ENCODE results near the gene BTBD9.

The BTBD9 gene

DNA sequence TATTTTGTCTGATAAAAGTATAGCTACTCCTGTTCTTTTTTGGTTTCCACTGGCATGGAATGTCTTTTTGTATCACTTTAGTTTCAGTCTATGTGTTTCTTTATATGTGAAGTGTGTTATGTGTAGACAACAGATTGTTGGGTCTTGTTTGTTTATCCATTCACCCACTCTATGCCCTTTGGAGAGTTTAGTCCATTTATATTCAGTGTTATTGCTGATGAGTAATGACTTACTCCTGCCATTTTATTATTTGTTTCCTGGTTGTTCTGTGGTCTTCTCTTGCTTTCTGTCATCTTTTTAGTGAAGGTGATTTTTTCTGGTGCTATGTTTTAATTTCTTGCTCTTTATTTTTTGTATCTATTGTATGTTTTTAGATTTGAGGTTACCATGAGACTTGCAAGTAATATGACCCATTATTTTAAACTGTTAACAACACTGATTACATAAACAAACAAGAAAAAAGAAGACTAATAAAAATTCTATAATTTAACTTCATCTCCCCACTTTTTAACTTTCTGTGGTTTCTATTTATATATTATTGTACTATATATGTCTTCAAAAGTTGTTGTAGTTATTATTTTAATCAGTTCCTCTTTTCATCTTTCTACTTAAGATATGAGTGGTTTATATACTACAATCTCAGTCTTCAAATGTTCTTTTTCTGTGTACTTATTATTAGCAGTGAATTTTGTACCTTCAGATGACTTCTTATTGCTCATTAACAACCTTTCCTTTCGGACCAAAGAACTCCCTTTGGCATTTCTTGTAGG is 323.4 kb downstream of the BTBD9 start:
- H3K4me1 Mint-ChIP-seq (ENCODE audit: low read depth in 2 of 2), result peaks cover 0 to 7% of the 10 kb centered on the region in 2 donors
- no peak overlapping the region for H3K27ac Mint-ChIP-seq
- ATAC-seq (replicated peaks) (no peak), DNase-seq (no peak)
- H3K9me3 Mint-ChIP-seq, result no peaks in the 10 kb centered on the region
- peaks cover 7% of the 10 kb centered on the region for H3K36me3 Mint-ChIP-seq (ENCODE audit: insufficient read depth)
- no peak overlapping the region for H3K4me3 Mint-ChIP-seq
- H3K27me3 Mint-ChIP-seq, result no peaks in the 10 kb centered on the region

DNA sequence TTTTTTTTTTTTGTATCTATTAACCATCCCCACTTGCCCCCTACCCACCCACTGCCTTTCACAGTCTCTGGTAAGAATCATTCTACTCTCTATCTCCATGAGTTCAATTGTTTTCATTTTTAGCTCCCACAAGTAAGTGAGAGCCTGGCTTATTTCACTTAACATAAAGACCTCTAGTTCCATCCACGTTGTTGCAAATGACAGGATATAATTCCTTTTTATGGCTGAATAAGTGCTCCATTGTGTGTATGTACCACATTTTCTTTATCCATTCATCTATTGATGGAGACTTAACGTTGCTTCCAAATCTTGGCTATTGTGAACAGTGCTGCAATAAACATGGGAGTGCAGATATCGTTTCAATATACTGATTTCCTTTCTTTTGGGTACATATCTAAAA is 328.5 kb downstream of the BTBD9 start:
- no peak for ATAC-seq (replicated peaks)
- DNase-seq, result no peak
- H3K36me3 Mint-ChIP-seq (ENCODE audit: insufficient read depth), result peaks cover 4% of the 10 kb centered on the region
- H3K27me3 Mint-ChIP-seq, result no peaks in the 10 kb centered on the region
- H3K27ac Mint-ChIP-seq, result no peak overlapping the region
- H3K4me3 Mint-ChIP-seq, result no peak overlapping the region
- H3K9me3 Mint-ChIP-seq, result no peaks in the 10 kb centered on the region
- peaks cover 0 to 24% of the 10 kb centered on the region in 2 donors for H3K4me1 Mint-ChIP-seq (ENCODE audit: low read depth in 2 of 2)

DNA sequence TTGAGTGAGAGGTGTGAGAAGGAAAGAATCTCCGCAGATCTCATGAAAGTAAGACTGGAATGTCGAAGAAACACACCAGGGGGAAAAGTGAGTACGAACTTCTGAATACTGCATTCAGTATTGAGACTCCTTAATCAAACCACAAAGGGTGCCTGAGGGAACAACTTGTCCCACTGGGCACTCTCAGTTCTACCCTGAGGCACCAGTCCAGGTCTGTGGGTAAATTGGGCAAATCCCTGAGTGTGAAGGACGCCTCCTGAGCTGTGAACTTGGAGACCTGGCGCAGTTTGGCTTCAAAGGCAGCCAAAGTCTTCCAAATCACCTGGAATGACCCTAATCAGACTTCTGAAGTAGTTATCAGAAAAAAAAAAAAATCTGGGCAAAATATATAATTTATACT is 329.7 kb downstream of the BTBD9 start:
- H3K4me3 Mint-ChIP-seq, result no peak overlapping the region
- H3K36me3 Mint-ChIP-seq (ENCODE audit: insufficient read depth), result peaks cover 4% of the 10 kb centered on the region
- no peak for DNase-seq
- H3K27ac Mint-ChIP-seq, result no peak overlapping the region
- no peaks in the 10 kb centered on the region for H3K27me3 Mint-ChIP-seq
- no peaks in the 10 kb centered on the region for H3K9me3 Mint-ChIP-seq
- H3K4me1 Mint-ChIP-seq (ENCODE audit: low read depth in 2 of 2), result peaks cover 0 to 26% of the 10 kb centered on the region in 2 donors
- no peak for ATAC-seq (replicated peaks)

DNA sequence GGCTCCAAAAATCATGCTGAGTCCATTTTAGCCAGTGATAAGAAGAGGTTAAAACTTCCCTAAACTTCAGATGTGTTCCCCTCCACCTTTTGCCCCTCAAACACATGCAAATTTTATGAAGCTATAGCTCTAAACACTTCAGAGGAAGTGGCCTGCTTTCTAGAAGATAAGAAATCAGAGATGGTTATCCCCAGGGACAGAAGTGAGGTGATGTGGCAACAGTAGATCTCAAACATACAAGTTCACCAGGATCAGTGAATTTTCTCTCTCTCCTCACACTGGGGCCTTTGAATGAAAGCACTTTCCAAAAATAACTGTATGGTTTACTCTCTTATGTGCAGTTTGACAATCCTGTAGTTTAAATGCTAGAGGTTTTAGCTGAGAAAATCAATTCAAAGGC is 332.0 kb downstream of the BTBD9 start:
- DNase-seq, result no peak
- no peak for ATAC-seq (replicated peaks)
- H3K9me3 Mint-ChIP-seq, result no peaks in the 10 kb centered on the region

DNA sequence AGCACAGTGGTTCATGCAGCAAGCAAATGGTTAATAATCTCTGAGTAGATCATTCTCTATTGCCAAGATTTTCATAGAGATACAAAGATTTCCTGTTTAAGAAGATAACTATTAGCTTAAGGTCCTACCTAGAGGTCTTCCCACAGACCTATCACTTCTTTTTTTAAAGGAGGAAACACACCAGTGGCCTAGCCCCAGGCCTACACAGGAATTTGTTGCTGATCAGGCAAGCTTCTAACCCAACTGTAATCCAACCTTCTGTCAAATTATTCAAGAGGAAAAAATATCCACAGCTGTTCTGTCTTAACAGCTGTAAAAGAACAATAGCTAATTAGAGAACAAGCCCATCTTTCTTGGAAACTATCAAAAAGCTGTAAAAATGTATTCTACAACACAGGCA is 332.8 kb downstream of the BTBD9 start:
- peaks cover 0 to 26% of the 10 kb centered on the region in 2 donors for H3K4me1 Mint-ChIP-seq (ENCODE audit: low read depth in 2 of 2)
- peak overlapping the region in 1 of 2 donors; percentile 4 for H3K27ac Mint-ChIP-seq
- H3K9me3 Mint-ChIP-seq, result peaks cover 0 to 6% of the 10 kb centered on the region in 2 donors
- no peaks in the 10 kb centered on the region for H3K27me3 Mint-ChIP-seq
- H3K36me3 Mint-ChIP-seq (ENCODE audit: insufficient read depth), result peaks cover 4% of the 10 kb centered on the region
- DNase-seq (no peak), ATAC-seq (replicated peaks) (no peak)
- H3K4me3 Mint-ChIP-seq, result no peak overlapping the region

More for the DNA sequence above, 332.0 kb downstream of the BTBD9 start:
- Mint-ChIP-seq H3K27ac (peak overlapping the region in 1 of 2 donors; percentile 4), H3K4me1 (ENCODE audit: low read depth in 2 of 2) (peaks cover 0 to 26% of the 10 kb centered on the region in 2 donors), H3K27me3 (no peaks in the 10 kb centered on the region), H3K4me3 (no peak overlapping the region), H3K36me3 (ENCODE audit: insufficient read depth) (peaks cover 4% of the 10 kb centered on the region)

DNA sequence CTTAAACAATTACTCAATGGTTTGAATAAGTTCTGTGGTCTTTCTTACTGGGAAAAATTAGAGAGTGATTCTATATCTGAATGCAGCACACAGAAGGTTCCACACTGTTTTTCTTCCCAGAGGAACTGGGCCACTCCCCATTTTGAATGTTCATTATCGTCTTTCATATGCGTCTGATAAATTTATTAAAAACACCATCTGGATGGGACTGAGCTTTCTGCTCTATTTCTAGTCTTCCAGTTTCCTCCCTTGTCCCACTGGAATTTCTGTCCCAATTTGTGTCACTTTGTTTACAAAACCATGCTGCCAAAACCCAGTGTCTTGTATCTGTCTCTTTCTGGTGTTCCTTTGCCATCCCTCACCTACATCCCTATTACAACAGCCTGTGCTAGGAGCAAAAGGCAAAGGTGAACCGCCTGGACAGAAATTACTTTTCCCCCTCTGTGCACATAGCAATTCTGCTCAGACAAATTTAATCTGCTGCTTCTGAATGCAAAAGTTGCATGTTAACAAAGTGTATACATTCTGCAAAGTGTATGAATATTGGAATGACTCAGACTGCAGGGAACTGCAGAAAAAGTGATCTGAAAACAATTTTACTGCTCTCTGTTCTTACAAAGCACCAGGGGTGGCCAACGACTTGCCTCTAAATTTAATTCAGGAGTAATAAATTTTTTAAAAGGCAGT is 333.6 kb downstream of the BTBD9 start:
- no peak for DNase-seq
- Mint-ChIP-seq H3K4me1 (ENCODE audit: low read depth in 2 of 2) (peaks cover 0 to 26% of the 10 kb centered on the region in 2 donors), H3K27ac (no peak overlapping the region), H3K27me3 (no peaks in the 10 kb centered on the region), H3K9me3 (peaks cover 0 to 10% of the 10 kb centered on the region in 2 donors), H3K36me3 (ENCODE audit: insufficient read depth) (no peaks in the 10 kb centered on the region), H3K4me3 (no peak overlapping the region)
- ATAC-seq (replicated peaks), result no peak

DNA sequence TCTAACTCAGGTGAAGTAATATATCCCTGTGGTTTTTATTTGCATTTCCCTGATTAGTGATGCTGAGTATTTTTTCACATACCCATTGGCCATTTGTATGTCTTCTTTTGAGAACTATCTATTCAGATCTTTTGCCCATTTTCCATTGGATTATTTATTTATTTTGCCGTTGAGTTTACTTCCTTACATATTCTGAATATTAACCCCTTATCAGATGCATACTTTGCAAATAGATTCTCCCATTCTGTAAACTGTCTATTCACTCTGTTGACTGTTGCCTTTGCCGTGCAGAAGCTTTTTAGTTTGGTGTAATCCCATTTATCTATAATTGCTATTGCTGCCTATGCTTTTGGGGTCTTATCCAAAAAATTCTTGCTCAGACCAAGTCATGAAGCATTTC is 336.9 kb downstream of the BTBD9 start:
- no peak for ATAC-seq (replicated peaks)
- H3K4me1 Mint-ChIP-seq (ENCODE audit: low read depth in 2 of 2), result peaks cover 0 to 17% of the 10 kb centered on the region in 2 donors

DNA sequence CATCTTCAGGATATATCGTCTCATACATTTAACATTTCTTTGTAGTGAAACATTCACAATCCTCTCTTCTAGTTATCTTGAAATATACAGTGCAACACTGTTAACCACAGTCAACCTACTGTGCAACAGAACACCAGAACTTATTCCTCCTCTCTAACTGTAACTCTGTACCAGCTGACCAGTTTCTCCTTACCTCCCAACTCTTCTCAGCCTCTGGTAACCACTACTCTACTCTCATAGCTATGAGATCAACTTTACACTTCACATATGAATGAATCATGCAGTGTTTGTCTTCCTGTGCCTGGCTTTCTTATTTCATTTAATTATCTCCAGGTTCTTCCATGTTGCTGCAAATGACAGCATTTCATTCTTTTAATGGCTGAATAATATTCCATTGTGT is 337.6 kb downstream of the BTBD9 start:
- peaks cover 0 to 10% of the 10 kb centered on the region in 2 donors for H3K4me1 Mint-ChIP-seq (ENCODE audit: low read depth in 2 of 2)
- H3K27me3 Mint-ChIP-seq, result no peaks in the 10 kb centered on the region
- DNase-seq (no peak), ATAC-seq (replicated peaks) (no peak)
- no peaks in the 10 kb centered on the region for H3K36me3 Mint-ChIP-seq (ENCODE audit: insufficient read depth)
- no peak overlapping the region for H3K4me3 Mint-ChIP-seq
- no peak overlapping the region for H3K27ac Mint-ChIP-seq
- peaks cover 2 to 10% of the 10 kb centered on the region in 2 donors for H3K9me3 Mint-ChIP-seq

More for the DNA sequence above, 336.9 kb downstream of the BTBD9 start:
- no peak overlapping the region for H3K27ac Mint-ChIP-seq
- H3K4me3 Mint-ChIP-seq, result no peak overlapping the region
- peaks cover 2 to 10% of the 10 kb centered on the region in 2 donors for H3K9me3 Mint-ChIP-seq
- DNase-seq, result no peak
- H3K36me3 Mint-ChIP-seq (ENCODE audit: insufficient read depth), result no peaks in the 10 kb centered on the region
- H3K27me3 Mint-ChIP-seq, result no peaks in the 10 kb centered on the region

DNA sequence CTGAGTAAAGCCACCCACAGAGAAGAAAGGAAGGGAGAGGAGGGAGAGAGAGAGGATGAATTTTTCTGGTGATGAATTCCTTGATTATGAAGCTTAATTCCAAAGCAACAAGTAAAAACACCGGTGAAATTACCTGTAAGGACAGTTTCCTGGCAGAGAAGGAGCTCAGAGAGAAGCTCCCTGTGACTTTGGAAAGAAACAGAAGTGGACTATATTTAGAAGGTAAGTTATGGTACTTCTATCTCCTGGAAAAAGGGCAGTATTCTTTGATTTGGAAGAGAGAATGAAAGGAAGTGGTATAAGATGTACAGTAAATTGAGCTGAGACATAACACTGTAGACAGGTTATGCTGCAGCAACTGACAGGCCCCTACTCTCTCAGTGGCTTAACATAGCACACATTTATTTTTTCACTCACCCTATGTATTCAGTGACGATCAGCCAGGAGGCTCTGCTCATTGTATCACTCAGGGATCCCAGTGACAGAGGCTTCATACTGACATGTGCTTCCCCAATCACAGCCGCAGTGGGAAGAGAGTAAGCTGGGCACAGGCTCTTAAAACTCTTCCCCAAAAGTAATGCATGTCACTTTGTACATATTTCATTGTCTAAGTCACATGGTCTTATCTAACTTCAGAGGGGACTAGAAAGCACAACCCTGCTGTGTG is 349.5 kb downstream of the BTBD9 start:
- Mint-ChIP-seq H3K9me3 (peaks cover 0 to 7% of the 10 kb centered on the region in 2 donors), H3K27ac (peak overlapping the region in 1 of 2 donors; percentile 46), H3K36me3 (ENCODE audit: insufficient read depth) (peaks cover 3% of the 10 kb centered on the region), H3K27me3 (no peaks in the 10 kb centered on the region), H3K4me3 (no peak overlapping the region), H3K4me1 (ENCODE audit: low read depth in 2 of 2) (peaks cover 0 to 4% of the 10 kb centered on the region in 2 donors)
- DNase-seq (no peak), ATAC-seq (replicated peaks) (no peak)

DNA sequence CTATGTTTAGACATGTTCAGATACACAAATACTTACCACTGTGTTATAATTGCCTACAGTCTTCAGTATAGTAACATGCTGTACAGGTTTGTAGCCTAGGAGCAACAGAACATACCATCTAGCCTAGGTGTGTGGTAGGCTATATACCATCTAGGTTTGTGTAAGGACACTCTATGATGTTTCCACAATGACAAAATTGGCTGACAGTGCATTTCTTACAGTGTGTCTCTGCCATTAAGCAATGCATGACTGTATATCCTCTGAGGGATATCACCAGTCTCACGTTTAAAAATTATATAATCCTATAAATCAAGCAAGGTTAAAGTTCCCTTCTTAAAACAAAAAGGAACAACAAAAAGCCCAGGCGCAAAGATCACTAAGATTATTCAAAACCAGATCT is 352.2 kb downstream of the BTBD9 start:
- H3K27ac Mint-ChIP-seq, result peak overlapping the region in 1 of 2 donors; percentile 56
- H3K27me3 Mint-ChIP-seq, result no peaks in the 10 kb centered on the region
- no peak overlapping the region for H3K4me3 Mint-ChIP-seq
- no peaks in the 10 kb centered on the region for H3K36me3 Mint-ChIP-seq (ENCODE audit: insufficient read depth)
- H3K4me1 Mint-ChIP-seq (ENCODE audit: low read depth in 2 of 2), result peaks cover 0 to 10% of the 10 kb centered on the region in 2 donors
- no peaks in the 10 kb centered on the region for H3K9me3 Mint-ChIP-seq
- DNase-seq, result no peak
- no peak for ATAC-seq (replicated peaks)

DNA sequence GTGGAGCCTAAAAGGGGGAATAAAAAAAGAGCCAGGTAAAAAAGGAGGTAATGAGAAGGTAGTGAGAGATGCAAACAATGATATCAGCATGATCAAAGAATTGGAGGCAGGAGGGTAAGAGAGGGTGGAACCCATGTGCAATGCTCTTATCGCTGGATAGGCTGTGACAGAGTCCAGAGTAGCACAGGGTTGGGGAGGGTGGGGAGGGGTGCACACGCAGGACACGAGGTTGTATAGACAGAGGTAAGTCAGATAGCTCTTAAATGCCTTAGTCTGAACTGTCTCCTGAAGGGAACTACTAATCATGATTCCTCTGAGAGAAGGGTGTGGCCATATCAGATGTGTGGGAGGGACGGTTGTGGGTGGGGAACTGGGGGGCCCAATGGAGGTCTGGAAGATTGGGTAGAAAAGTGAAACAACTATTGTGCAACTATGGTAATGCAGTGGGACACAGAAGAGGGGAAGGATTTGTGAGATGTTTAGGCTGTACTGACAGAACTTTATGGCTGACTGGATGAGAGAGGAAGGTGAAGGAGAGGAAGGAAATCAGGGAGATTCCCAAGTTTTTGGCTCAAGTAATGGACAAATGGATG is 354.8 kb downstream of the BTBD9 start:
- Mint-ChIP-seq H3K36me3 (ENCODE audit: insufficient read depth) (no peaks in the 10 kb centered on the region), H3K4me1 (ENCODE audit: low read depth in 2 of 2) (peaks cover 1 to 12% of the 10 kb centered on the region in 2 donors), H3K4me3 (no peak overlapping the region), H3K27ac (peak overlapping the region in 1 of 2 donors; percentile 2), H3K9me3 (no peaks in the 10 kb centered on the region), H3K27me3 (no peaks in the 10 kb centered on the region)
- ATAC-seq (replicated peaks) (no peak), DNase-seq (no peak)

DNA sequence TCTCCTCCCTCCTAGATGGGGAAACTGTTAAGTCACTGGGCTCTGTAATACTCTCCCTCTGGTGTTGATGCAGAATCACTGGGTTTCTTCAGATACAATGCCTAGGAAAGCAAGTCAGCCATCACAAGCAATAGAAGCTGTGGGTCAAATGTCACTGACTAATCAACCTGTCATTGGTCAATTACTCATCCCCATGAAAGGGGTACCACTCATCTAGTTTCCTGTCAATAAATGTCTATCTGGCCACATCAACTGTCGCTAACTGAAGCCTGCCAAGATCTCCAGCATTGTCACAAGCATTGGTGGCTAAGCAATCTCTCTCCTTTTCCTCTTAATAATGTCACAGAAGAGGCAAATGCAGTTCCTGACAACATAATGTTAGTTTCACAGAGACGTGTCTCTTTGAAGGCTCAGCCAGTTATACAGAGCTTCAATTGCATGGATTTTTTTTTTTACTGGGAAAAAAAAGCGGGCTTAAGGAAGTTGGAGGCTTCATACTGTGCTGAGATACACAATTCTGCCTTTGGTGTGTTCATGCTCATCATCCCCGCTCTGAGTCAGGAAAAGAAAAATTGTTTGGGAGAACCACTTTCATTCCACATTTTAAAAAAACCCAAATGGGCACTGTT is 355.9 kb downstream of the BTBD9 start:
- H3K4me3 Mint-ChIP-seq, result no peak overlapping the region
- no peaks in the 10 kb centered on the region for H3K9me3 Mint-ChIP-seq
- DNase-seq, result no peak
- no peaks in the 10 kb centered on the region for H3K36me3 Mint-ChIP-seq (ENCODE audit: insufficient read depth)
- H3K27ac Mint-ChIP-seq, result no peak overlapping the region
- no peaks in the 10 kb centered on the region for H3K27me3 Mint-ChIP-seq
- H3K4me1 Mint-ChIP-seq (ENCODE audit: low read depth in 2 of 2), result peaks cover 1 to 12% of the 10 kb centered on the region in 2 donors
- no peak for ATAC-seq (replicated peaks)

DNA sequence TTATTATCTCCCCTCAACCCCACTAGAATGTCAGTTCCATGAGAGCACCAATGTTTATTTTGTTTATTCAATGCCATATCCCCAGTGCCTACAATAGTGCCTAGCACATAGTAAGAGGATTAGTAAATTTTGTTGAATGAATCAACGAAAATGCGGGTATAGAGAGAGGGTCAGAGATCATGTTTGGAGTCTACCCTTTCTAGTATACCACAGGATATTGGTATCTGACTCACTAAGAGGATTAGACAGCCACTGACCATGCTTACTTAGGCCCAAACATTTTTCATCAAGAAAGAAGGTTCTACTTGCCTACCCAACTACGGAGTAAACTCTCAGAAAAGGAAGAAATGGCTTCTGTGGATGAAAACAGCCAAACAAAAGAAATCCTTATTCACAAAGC is 356.8 kb downstream of the BTBD9 start:
- H3K27ac Mint-ChIP-seq, result no peak overlapping the region
- DNase-seq, result no peak
- H3K4me1 Mint-ChIP-seq (ENCODE audit: low read depth in 2 of 2), result peaks cover 1 to 12% of the 10 kb centered on the region in 2 donors
- no peaks in the 10 kb centered on the region for H3K36me3 Mint-ChIP-seq (ENCODE audit: insufficient read depth)
- no peak overlapping the region for H3K4me3 Mint-ChIP-seq
- ATAC-seq (replicated peaks), result no peak
- no peaks in the 10 kb centered on the region for H3K27me3 Mint-ChIP-seq
- no peaks in the 10 kb centered on the region for H3K9me3 Mint-ChIP-seq
